HG03460 (cell line): ENCODE measurements around the gene AFG1L.

Experiments used
- ATAC-seq: cut with Tn5 transposase; IDR thresholded peaks from one replicate; pipeline ENCODE4 v1.9.1; 2021; ENCODE audit not compliant: unreplicated experiment

Gene AFG1L

GRCh38 chr6:108568551-108569305 is 273.9 kb downstream of the AFG1L start:
- no peak for ATAC-seq

GRCh38 chr6:108570517-108570916 is 275.7 kb downstream of the AFG1L start:
- ATAC-seq: no peak

- no peak for ATAC-seq
These were observed 279.7 kb downstream of the AFG1L start for GRCh38 chr6:108574457-108575141.
